H1 (cell line): ENCODE results near the gene RNF208. TPM values are rescaled to one million over a fixed set of nuclear protein-coding genes. Genes with fewer than 3 reads are reported as not detected.

Experiments used
- CTCF ChIA-PET: fragments of 300-600 bp; sonication (Branson Sonifier 250); formaldehyde crosslinking; loops from one replicate; lab custom pipeline; 2021; ENCODE audit not compliant: partially characterized antibody; lab: Charles Lee
- POLR2A ChIA-PET: fragments of 300-600 bp; sonication (Branson Sonifier 250); formaldehyde crosslinking; loops from one replicate; lab custom pipeline; 2021; ENCODE audit warnings: inconsistent platforms; ENCODE audit not compliant: partially characterized antibody; lab: Charles Lee
- DNase-seq, 2 experiments: peaks; one replicate each; pipeline versions ENCODE4 v3.0.0 to v3.0.0-alpha.2; 2010 to 2022; ENCODE audit warnings: low spot score in 2 of 2, low read depth in 1 of 2, mixed read lengths in 1 of 2
- FAIRE-seq: peaks from 2 replicates; lab custom pipeline; 2011; peaks lifted over from hg19 to GRCh38; lab: Jason Lieb, UNC
- H2AFZ ChIP-seq: 2 replicates; pipeline ENCODE4 v1.8.1; 2012; ENCODE audit warnings: low read length, inconsistent platforms
- H2AK5ac ChIP-seq: 2 replicates; pipeline ENCODE4 v1.6.1; 2013; ENCODE audit warnings: low read depth, low read length
- H2BK120ac ChIP-seq: replicated peaks from 2 replicates; pipeline ENCODE3; 2013; ENCODE audit warnings: low read depth, low read length, inconsistent platforms
- H2BK12ac ChIP-seq: 2 replicates; pipeline ENCODE4 v1.6.1; 2013; ENCODE audit warnings: low read depth, low read length
- H2BK15ac ChIP-seq: 2 replicates; pipeline ENCODE4 v1.6.1; 2013; ENCODE audit warnings: low read length
- H2BK20ac ChIP-seq: 2 replicates; pipeline ENCODE4 v1.6.1; 2013; ENCODE audit warnings: low read length
- H2BK5ac ChIP-seq: 2 replicates; pipeline ENCODE4 v1.6.1; 2013; ENCODE audit warnings: low read depth, low read length
- H3K14ac ChIP-seq: 2 replicates; pipeline ENCODE4 v1.6.1; 2013; ENCODE audit warnings: inconsistent platforms; ENCODE audit not compliant: insufficient read length
- H3K18ac ChIP-seq: 2 replicates; pipeline ENCODE4 v1.6.1; 2013; ENCODE audit warnings: low read length; ENCODE audit errors: extremely low read depth
- H3K23ac ChIP-seq: 2 replicates; pipeline ENCODE4 v1.6.1; 2013; ENCODE audit warnings: inconsistent platforms; ENCODE audit not compliant: insufficient read length
- H3K23me2 ChIP-seq: 2 replicates; pipeline ENCODE4 v1.6.1; 2013; ENCODE audit warnings: low read depth, low read length
- H3K27ac ChIP-seq: 2 replicates; pipeline ENCODE4 v1.6.1; 2011; ENCODE audit warnings: low read depth, low read length, inconsistent platforms
- H3K27me3 ChIP-seq, 4 experiments: replicated peaks in 1 of 4; 1 replicate in 1 of 4; 2 replicates in 3 of 4; pipeline versions ENCODE4 v1.6.1 to v1.8.1; 2011 to 2013; ENCODE audit warnings: low read length in 3 of 4, mild to moderate bottlenecking in 3 of 4, inconsistent platforms in 2 of 4, mixed read lengths in 2 of 4, moderate library complexity in 1 of 4; ENCODE audit not compliant: control insufficient read depth in 3 of 4, insufficient read depth in 3 of 4; ENCODE audit errors: extremely low read depth in 1 of 4
- H3K36me3 ChIP-seq, 4 experiments: 2 replicates each; pipeline versions ENCODE4 v1.6.1 to v1.8.1; 2011 to 2013; ENCODE audit warnings: mild to moderate bottlenecking in 4 of 4, low read length in 3 of 4, moderate library complexity in 2 of 4, control low read depth in 1 of 4, inconsistent platforms in 1 of 4; ENCODE audit not compliant: insufficient read depth in 4 of 4, control insufficient read depth in 2 of 4
- H3K4ac ChIP-seq: replicated peaks from 2 replicates; pipeline ENCODE3; 2013; ENCODE audit warnings: low read length, low read depth, mixed read lengths, inconsistent platforms; ENCODE audit not compliant: insufficient read length
- H3K4me1 ChIP-seq, 4 experiments: replicated peaks in 1 of 4; 1 replicate in 1 of 4; 2 replicates in 3 of 4; pipeline versions ENCODE4 v1.6.1 to v1.8.1; 2011 to 2013; ENCODE audit warnings: low read length in 3 of 4, inconsistent platforms in 2 of 4, mixed read lengths in 1 of 4; ENCODE audit not compliant: insufficient read depth in 4 of 4, control insufficient read depth in 3 of 4
- H3K4me2 ChIP-seq, 2 experiments: 2 replicates each; pipeline versions ENCODE4 v1.6.1 to v1.8.1; 2011 to 2013; ENCODE audit warnings: low read depth in 2 of 2, low read length in 2 of 2, control low read depth in 1 of 2, inconsistent platforms in 1 of 2, mild to moderate bottlenecking in 1 of 2; ENCODE audit not compliant: insufficient read depth in 1 of 2
- H3K4me3 ChIP-seq, 4 experiments: fragments of 200-600, 300-600 bp in 1 of 4; sonication (generic), shearing (Covaris generic), sonication (Bioruptor Twin) in 1 of 4; 2 replicates each; pipeline versions ENCODE4 v1.5.1 to v1.8.1; 2011 to 2016; ENCODE audit warnings: low read length in 4 of 4, low read depth in 3 of 4, control low read depth in 2 of 4, inconsistent platforms in 2 of 4, mild to moderate bottlenecking in 2 of 4, mixed read lengths in 1 of 4, moderate library complexity in 1 of 4; ENCODE audit not compliant: insufficient read depth in 2 of 4; ENCODE audit errors: extremely low read depth in 1 of 4
- H3K56ac ChIP-seq: replicated peaks from 2 replicates; pipeline ENCODE3; 2013; ENCODE audit warnings: low read depth, mild to moderate bottlenecking, mixed read lengths, low read length, inconsistent platforms; ENCODE audit not compliant: insufficient read length
- H3K79me1 ChIP-seq: 2 replicates; pipeline ENCODE4 v1.6.1; 2013; ENCODE audit warnings: low read depth, low read length, control low read depth
- H3K79me2 ChIP-seq, 2 experiments: 2 replicates each; pipeline versions ENCODE4 v1.6.1 to v1.8.1; 2012 to 2013; ENCODE audit warnings: low read length in 2 of 2, mild to moderate bottlenecking in 2 of 2, inconsistent platforms in 1 of 2; ENCODE audit not compliant: insufficient read depth in 2 of 2, control insufficient read depth in 1 of 2
- H3K9ac ChIP-seq, 4 experiments: replicated peaks in 1 of 4; 1 replicate in 1 of 4; 2 replicates in 3 of 4; pipeline versions ENCODE4 v1.6.1 to v1.8.1; 2011 to 2013; ENCODE audit warnings: low read depth in 3 of 4, low read length in 3 of 4, control low read depth in 2 of 4, mild to moderate bottlenecking in 2 of 4, moderate library complexity in 2 of 4, inconsistent platforms in 1 of 4; ENCODE audit errors: extremely low read depth in 1 of 4
- H3K9me3 ChIP-seq, 2 experiments: 2 replicates each; pipeline versions ENCODE4 v1.6.1 to v1.8.1; 2012 to 2013; ENCODE audit warnings: mild to moderate bottlenecking in 2 of 2, moderate library complexity in 2 of 2, control low read depth in 1 of 2, inconsistent platforms in 1 of 2, low read depth in 1 of 2, low read length in 1 of 2, mixed read lengths in 1 of 2; ENCODE audit not compliant: insufficient read depth in 2 of 2
- H4K20me1 ChIP-seq, 2 experiments: replicated peaks in 1 of 2; 2 replicates each; pipeline versions ENCODE3 to v1.8.1; 2011 to 2013; ENCODE audit warnings: inconsistent platforms in 2 of 2, low read length in 2 of 2, mild to moderate bottlenecking in 1 of 2; ENCODE audit not compliant: insufficient read depth in 2 of 2, control insufficient read depth in 1 of 2
- H4K5ac ChIP-seq: 2 replicates; pipeline ENCODE4 v1.6.1; 2013; ENCODE audit warnings: low read length, low read depth, mixed read lengths, inconsistent platforms; ENCODE audit not compliant: insufficient read length
- H4K8ac ChIP-seq: 2 replicates; pipeline ENCODE4 v1.8.0; 2013; ENCODE audit warnings: mild to moderate bottlenecking, moderate library complexity, low read length, inconsistent platforms; ENCODE audit not compliant: insufficient read depth; ENCODE audit errors: extremely low read depth
- H4K91ac ChIP-seq: replicated peaks from 2 replicates; pipeline ENCODE3; 2013; ENCODE audit warnings: low read length, mixed read lengths, inconsistent platforms; ENCODE audit not compliant: insufficient read length
- NRF1 ChIP-seq: IDR thresholded peaks from 2 replicates; pipeline ENCODE4 v1.6.1; 2011; ENCODE audit warnings: mild to moderate bottlenecking, low read depth, low read length, improper control_type of control experiment
- WGBS, 2 experiments: shearing (Covaris generic) in 1 of 2; methylation state at CpG; one replicate each; pipeline versions ENCODE4 v1.1.6 to v1.1.7; 2013 to 2015; ENCODE audit warnings: low lambda C conversion rate in 2 of 2, mixed read lengths in 2 of 2, inconsistent platforms in 1 of 2, low coverage in 1 of 2, missing lambda C conversion rate in 1 of 2; ENCODE audit not compliant: insufficient replicate concordance in 2 of 2, insufficient coverage in 1 of 2, insufficient read length in 1 of 2; ENCODE audit errors: extremely low coverage in 1 of 2, missing lambda C conversion rate in 1 of 2; 5-methylcytosine and 5-hydroxymethylcytosine counted together
- polyA plus RNA-seq, 7 experiments: library from polyadenylated mRNA; depleted of rRNA in 3 of 7; stranded (reverse) in 5 of 7; unstranded in 2 of 7; fragments of >200 nt in 5 of 7; fragments of 200-250 nt in 2 of 7; gene quantifications; 1 replicate in 5 of 7; 2 replicates in 1 of 7; 4 replicates in 1 of 7; pipeline versions ENCODE4 v1.2.1 to v1.2.3, GENCODE V29; 2011 to 2013; ENCODE audit warnings: missing spikeins in 2 of 7, mixed read lengths in 2 of 7
- total RNA-seq: library from RNA; stranded (reverse); fragmentation: NEBNext Ultra II Directional; extraction: Animal tissue kit (Norgen Biotek cat#: 25700); gene quantifications from 2 replicates; pipeline ENCODE4 v1.2.1, GENCODE V29; 2021

RNF208 gene
- total and polyA plus RNA-seq, 2 of the 8 experiments (the other 6 are each of a cell fraction or from before 2014, with no cell fraction given), result 2.7 to 7.7 TPM

GRCh38 chr9:137198051-137198901, 23.8 kb downstream of the RNF208 start:
- Histone ChIP-seq H2BK20ac (no peak overlapping the region), H3K27me3 (no peaks in the 10 kb centered on the region), H2BK12ac (no peak overlapping the region), H3K56ac (no peak overlapping the region), H4K5ac (no peak overlapping the region), H3K4me3 (peak overlapping the region in 1 of 4 experiments; percentile 67; a peak in 1 of 8 replicates), H2BK15ac (no peak overlapping the region), H3K4me2 (peak overlapping the region; percentile 70 to 76; a peak in 2 of 4 replicates), H2AFZ (no peak overlapping the region), H3K4me1 (peaks cover 0 to 33% (median 17%) of the 10 kb centered on the region in 4 experiments; a peak in 6 of 7 replicates), H3K4ac (no peak overlapping the region), H3K79me2 (peaks cover 0 to 30% of the 10 kb centered on the region in 2 experiments; a peak in 3 of 4 replicates), H4K20me1 (peaks cover 7 to 29% of the 10 kb centered on the region in 2 experiments), H3K18ac (no peak overlapping the region), H3K9ac (no peak overlapping the region), H2BK120ac (no peak overlapping the region), H3K14ac (no peak overlapping the region), H2AK5ac (no peak overlapping the region), H3K23ac (no peak overlapping the region), H3K36me3 (no peaks in the 10 kb centered on the region), H3K23me2 (peaks cover 3% of the 10 kb centered on the region; the same call in 1 of the 2 replicates), H3K79me1 (peaks cover 22% of the 10 kb centered on the region), H4K8ac (peak overlapping the region; percentile 35; the same call in 1 of the 2 replicates), H3K27ac (no peak overlapping the region), H2BK5ac (no peak overlapping the region), H4K91ac (no peak overlapping the region), H3K9me3 (no peaks in the 10 kb centered on the region)
- no peak for DNase-seq
- FAIRE-seq, result no peak
- ChIA-PET CTCF (interaction anchor here (0.6 to 14.0 kb wide), 10 partner anchors 8 to 108 kb away, joined by 3 to 204 read pairs (median 4); partner anchors contain the start of genes CYSRT1, RNF208, RNF224 and SLC34A3), POLR2A (interaction anchor here (0.8 to 2.2 kb wide), 13 partner anchors 10 to 108 kb away, joined by 3 to 21 read pairs (median 4); partner anchors contain the start of genes ANAPC2, RNF208 and SSNA1)
- 89% methylated on average over 14 of the region's 19 CpGs; no CpG with 5 or more reads in 1 of the 2 experiments for WGBS, 2 experiments
- TF ChIP-seq NRF1, result no peak
